Kidney epithelial cell (primary cell): ENCODE data around the gene NEK6. TPM values are rescaled to one million over a fixed set of nuclear protein-coding genes. Genes with fewer than 3 reads are reported as not detected.
A peak's percentile ranks its signal among the peaks of the same experiment; 100 is the strongest.

Source experiments
- DNase-seq: peaks from one replicate; pipeline ENCODE4 v3.0.0-alpha.2; 2010; ENCODE audit warnings: low read depth
- H3K27me3 ChIP-seq: 2 replicates; pipeline ENCODE4 v1.6.0; 2011; ENCODE audit warnings: low read length; ENCODE audit not compliant: control insufficient read depth, insufficient read depth
- H3K36me3 ChIP-seq: 2 replicates; pipeline ENCODE4 v1.5.1; 2011; ENCODE audit warnings: low read length; ENCODE audit not compliant: control insufficient read depth, insufficient read depth
- H3K4me3 ChIP-seq: 2 replicates; pipeline ENCODE4 v1.5.1; 2011; ENCODE audit warnings: low read depth, mild to moderate bottlenecking, control low read depth, low read length
- total RNA-seq: library from RNA; depleted of rRNA; stranded (reverse); fragments of >200 nt; gene quantifications from 2 replicates; pipeline ENCODE4 v1.2.3, GENCODE V29; 2015
- TF ChIP-seq, protein P1 (sequence below): IDR thresholded peaks from 2 replicates; pipeline ENCODE4 v1.5.1; 2011; ENCODE audit warnings: mild to moderate bottlenecking, moderate library complexity, low read length, control low read depth, inconsistent platforms; ENCODE audit not compliant: insufficient read depth, poor library complexity, severe bottlenecking

NEK6 gene
- total RNA-seq, 1 donor from 2014 or later, result 17.8 TPM

DNA sequence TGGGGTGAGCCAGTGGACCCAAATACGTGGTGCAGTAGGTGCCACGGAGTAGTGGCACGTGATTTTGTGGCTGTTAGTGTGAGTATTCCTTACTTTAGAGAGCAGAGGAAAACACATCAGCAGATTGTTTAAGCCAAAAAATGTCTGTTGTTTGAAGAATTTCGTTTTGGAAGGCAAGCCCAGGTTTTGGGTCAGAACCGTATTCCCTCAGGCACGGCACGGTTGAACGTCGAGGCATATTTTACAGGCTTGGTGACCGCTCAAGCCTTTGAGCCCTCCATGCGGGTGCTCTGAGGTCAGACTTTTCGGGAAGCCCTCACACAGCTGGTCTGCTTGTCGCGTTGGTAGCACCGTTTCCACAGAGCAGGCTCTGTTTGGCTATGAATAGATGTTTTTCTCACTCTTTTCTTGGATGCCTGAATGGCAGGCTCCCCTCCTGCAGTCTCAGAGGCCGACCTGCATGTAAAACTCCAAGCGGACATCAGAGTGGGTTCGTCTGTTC, 27.2 kb downstream of the NEK6 start:
- H3K4me3 ChIP-seq, result no peak overlapping the region
- H3K36me3 ChIP-seq, result no peaks in the 10 kb centered on the region
- no peak for DNase-seq
- TF ChIP-seq, protein P1, sequence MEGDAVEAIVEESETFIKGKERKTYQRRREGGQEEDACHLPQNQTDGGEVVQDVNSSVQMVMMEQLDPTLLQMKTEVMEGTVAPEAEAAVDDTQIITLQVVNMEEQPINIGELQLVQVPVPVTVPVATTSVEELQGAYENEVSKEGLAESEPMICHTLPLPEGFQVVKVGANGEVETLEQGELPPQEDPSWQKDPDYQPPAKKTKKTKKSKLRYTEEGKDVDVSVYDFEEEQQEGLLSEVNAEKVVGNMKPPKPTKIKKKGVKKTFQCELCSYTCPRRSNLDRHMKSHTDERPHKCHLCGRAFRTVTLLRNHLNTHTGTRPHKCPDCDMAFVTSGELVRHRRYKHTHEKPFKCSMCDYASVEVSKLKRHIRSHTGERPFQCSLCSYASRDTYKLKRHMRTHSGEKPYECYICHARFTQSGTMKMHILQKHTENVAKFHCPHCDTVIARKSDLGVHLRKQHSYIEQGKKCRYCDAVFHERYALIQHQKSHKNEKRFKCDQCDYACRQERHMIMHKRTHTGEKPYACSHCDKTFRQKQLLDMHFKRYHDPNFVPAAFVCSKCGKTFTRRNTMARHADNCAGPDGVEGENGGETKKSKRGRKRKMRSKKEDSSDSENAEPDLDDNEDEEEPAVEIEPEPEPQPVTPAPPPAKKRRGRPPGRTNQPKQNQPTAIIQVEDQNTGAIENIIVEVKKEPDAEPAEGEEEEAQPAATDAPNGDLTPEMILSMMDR, result no peak
- no peaks in the 10 kb centered on the region for H3K27me3 ChIP-seq

- no peak for DNase-seq
- TF ChIP-seq, protein P1, result no peak
- Histone ChIP-seq H3K4me3 (no peak overlapping the region), H3K36me3 (peaks cover 1% of the 10 kb centered on the region), H3K27me3 (no peaks in the 10 kb centered on the region)
Observed at GRCh38 chr9:124285490-124285889, 27.7 kb downstream of the NEK6 start.

- no peak overlapping the region for H3K4me3 ChIP-seq
- TF ChIP-seq, protein P1, result no peak
- peaks cover 1% of the 10 kb centered on the region for H3K36me3 ChIP-seq
- H3K27me3 ChIP-seq, result no peaks in the 10 kb centered on the region
- peak; percentile 86 for DNase-seq
Observed at GRCh38 chr9:124285903-124286291, 28.1 kb downstream of the NEK6 start.

DNA sequence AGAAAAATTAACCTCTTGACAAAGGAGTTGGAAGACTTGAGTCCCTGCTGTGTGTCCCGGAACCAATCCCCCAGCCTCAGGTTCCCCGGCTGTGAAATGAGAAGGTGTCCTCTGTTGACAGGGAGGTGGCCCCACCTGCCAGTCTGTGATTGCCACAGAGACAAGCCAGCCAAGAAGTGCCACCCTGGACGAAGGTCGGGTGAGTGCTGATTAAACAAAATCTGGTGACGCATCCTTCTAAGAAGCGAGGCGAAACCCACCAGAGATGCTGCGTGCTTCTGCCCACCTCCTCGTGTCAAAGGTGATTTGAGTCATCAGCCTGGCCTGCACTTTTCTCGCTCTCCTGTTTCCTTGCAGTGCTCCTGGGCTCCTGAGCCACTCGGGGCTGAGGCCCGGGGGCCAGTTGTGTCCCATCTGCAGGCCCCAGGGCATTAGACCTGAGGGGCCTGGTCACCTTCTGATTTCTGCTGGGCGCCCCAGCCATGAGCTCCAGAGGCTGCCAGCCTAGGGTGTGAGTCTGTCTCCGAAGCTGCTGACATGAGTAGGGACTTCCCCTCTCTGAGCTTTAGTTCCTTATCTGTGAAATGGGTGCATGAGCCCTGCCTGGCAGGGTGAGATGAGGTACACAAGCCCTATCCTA, 28.7 kb downstream of the NEK6 start:
- peak; percentile 82 for DNase-seq
- Histone ChIP-seq H3K27me3 (no peaks in the 10 kb centered on the region), H3K36me3 (peaks cover 1% of the 10 kb centered on the region), H3K4me3 (no peak overlapping the region)
- TF ChIP-seq, protein P1, result no peak

- peaks cover 1% of the 10 kb centered on the region for H3K36me3 ChIP-seq
- no peak for DNase-seq
- H3K4me3 ChIP-seq, result no peak overlapping the region
- no peaks in the 10 kb centered on the region for H3K27me3 ChIP-seq
- TF ChIP-seq, protein P1, result no peak
Observed at GRCh38 chr9:124290053-124290591, 32.4 kb downstream of the NEK6 start.
